ENCODE data around the gene KDM6B.

DNA sequence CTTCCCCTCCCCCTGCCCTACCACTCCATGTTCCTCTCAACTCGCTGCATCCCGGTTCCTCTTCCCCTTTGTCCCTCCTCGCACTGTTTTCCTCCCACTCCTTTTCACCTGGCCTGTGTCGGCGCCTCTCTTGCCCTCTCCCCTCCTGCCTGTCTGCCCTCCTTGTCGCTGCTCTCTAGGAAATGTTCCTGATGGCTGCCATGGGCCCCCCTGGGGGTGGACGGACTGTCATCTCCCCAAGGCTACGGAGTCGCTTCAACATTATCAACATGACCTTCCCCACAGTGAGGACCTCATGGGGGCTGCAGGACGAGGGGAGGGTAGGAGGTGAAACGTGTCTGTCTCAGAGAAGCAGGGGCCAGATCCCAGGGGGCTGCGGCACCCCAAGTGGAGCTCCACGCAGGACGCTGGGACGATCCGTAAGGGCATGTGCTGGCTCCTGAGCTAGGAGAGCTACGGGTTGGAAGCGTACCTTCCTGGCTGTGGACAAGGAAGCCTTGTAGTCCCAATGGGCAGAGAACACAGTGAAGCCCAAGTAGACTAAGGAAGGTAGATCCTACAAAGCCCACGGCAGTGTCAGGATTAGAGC is 39.8 kb upstream of the KDM6B start:
- TF ChIP-seq, protein P1, sequence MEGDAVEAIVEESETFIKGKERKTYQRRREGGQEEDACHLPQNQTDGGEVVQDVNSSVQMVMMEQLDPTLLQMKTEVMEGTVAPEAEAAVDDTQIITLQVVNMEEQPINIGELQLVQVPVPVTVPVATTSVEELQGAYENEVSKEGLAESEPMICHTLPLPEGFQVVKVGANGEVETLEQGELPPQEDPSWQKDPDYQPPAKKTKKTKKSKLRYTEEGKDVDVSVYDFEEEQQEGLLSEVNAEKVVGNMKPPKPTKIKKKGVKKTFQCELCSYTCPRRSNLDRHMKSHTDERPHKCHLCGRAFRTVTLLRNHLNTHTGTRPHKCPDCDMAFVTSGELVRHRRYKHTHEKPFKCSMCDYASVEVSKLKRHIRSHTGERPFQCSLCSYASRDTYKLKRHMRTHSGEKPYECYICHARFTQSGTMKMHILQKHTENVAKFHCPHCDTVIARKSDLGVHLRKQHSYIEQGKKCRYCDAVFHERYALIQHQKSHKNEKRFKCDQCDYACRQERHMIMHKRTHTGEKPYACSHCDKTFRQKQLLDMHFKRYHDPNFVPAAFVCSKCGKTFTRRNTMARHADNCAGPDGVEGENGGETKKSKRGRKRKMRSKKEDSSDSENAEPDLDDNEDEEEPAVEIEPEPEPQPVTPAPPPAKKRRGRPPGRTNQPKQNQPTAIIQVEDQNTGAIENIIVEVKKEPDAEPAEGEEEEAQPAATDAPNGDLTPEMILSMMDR (IDR thresholded peaks at IDR 0.05), result no peak
- no peak for TF ChIP-seq POLR2AphosphoS5 (IDR thresholded peaks at IDR 0.05; ENCODE audit: low read depth, low read length)

Data from Panc1 (cell line).